Sigmoid colon (tissue), 7 donors: ENCODE measurements around the gene CCDC188. TPM values are rescaled to one million over a fixed set of nuclear protein-coding genes. Genes with fewer than 3 reads are reported as not detected.

Experiments used
- DNase-seq: peaks from one replicate; pipeline ENCODE4 v3.0.0-alpha.2; 2019
- H3K27ac ChIP-seq, 4 donors: fragments of 200-600 bp; sonication (generic); one replicate each; pipeline ENCODE4 v1.5.1; 2016 to 2019; ENCODE audit warnings: mild to moderate bottlenecking in 1 of 4
- H3K27me3 ChIP-seq, 3 donors: fragments of 200-600 bp; sonication (generic); one replicate each; pipeline ENCODE4 v1.5.1; 2019; ENCODE audit warnings: mild to moderate bottlenecking in 1 of 3
- H3K36me3 ChIP-seq, 4 donors: fragments of 200-600 bp; sonication (generic); one replicate each; pipeline ENCODE4 v1.5.1; 2016 to 2019
- H3K4me1 ChIP-seq, 4 donors: fragments of 200-600 bp; sonication (generic); one replicate each; pipeline ENCODE4 v1.5.1; 2017 to 2019
- H3K4me3 ChIP-seq, 4 donors: fragments of 200-600 bp; sonication (generic); one replicate each; pipeline ENCODE4 v1.5.1; 2017 to 2019; ENCODE audit warnings: mild to moderate bottlenecking in 2 of 4, moderate library complexity in 1 of 4
- H3K9me3 ChIP-seq, 4 donors: fragments of 200-600 bp in 3 of 4; sonication (generic) in 3 of 4; one replicate each; pipeline versions ENCODE4 v1.5.1 to v1.6.1; 2013 to 2019
- CTCF ChIP-seq, 4 experiments: fragments of 450-650 bp in 3 of 4; fragments of 200-600 bp in 1 of 4; IDR thresholded peaks; one replicate each; pipeline ENCODE4 v1.5.1; 2016 to 2019; ENCODE audit warnings: antibody characterized with exemption in 4 of 4, mild to moderate bottlenecking in 3 of 4, moderate library complexity in 2 of 4
- EP300 ChIP-seq, 4 donors: sonication (generic); formaldehyde crosslinking; IDR thresholded peaks; one replicate each; pipeline ENCODE4 v1.6.1; 2017; ENCODE audit warnings: antibody characterized with exemption in 4 of 4
- POLR2A ChIP-seq, 2 donors: fragments of 450-650 bp; IDR thresholded peaks; one replicate each; pipeline ENCODE4 v1.6.1; 2016; ENCODE audit warnings: antibody characterized with exemption in 2 of 2, mild to moderate bottlenecking in 2 of 2, moderate library complexity in 2 of 2
- POLR2AphosphoS5 ChIP-seq, 4 donors: sonication (generic); formaldehyde crosslinking; IDR thresholded peaks; one replicate each; pipeline ENCODE4 v1.6.1; 2017; ENCODE audit warnings: antibody characterized with exemption in 4 of 4
- WGBS, 2 donors: extraction: QIAGEN DNeasy Blood & Tissue Kit; methylation state at CpG; one replicate each; pipeline ENCODE4 v1.1.7; 2013; 5-methylcytosine and 5-hydroxymethylcytosine counted together
- intact Hi-C: fragments of 100-400 bp; cut with DNase I; formaldehyde crosslinking; loops from one replicate; pipeline ENCODE4 v1.15.1; 2023
- polyA plus RNA-seq, 3 donors: library from polyadenylated mRNA; stranded (reverse); fragments of 200-250 nt; gene quantifications; one replicate each; pipeline ENCODE4 v1.2.3, GENCODE V29; 2013
- total RNA-seq, 4 donors: library from RNA; depleted of rRNA; stranded (reverse); fragments of >200 nt; gene quantifications; one replicate each; pipeline ENCODE4 v1.1.0, GENCODE V29; 2016
- donor health status: healthy with polysubstance abuse.
- donor health status: Bipolar disorder and iron deficiency.
- donor health status: healthy.

CCDC188 gene
- total and polyA plus RNA-seq, 7 donors = 0.41 to 1.1 TPM; not detected in 5

GRCh38 chr22:20106849-20107237, 44.0 kb downstream of the CCDC188 start:
- H3K36me3 ChIP-seq = peaks cover 42 to 90% (median 52%) of the 10 kb centered on the region in 4 donors
- intact Hi-C loops = no loop called here

GRCh38 chr22:20106205-20106848, 44.5 kb downstream of the CCDC188 start:
- intact Hi-C loops = no loop called here
- Histone ChIP-seq H3K4me3 (no peak overlapping the region), H3K9me3 (no peaks in the 10 kb centered on the region), H3K27me3 (no peaks in the 10 kb centered on the region), H3K4me1 (no peaks in the 10 kb centered on the region), H3K36me3 (peaks cover 42 to 90% (median 54%) of the 10 kb centered on the region in 4 donors), H3K27ac (no peak overlapping the region)
- TF ChIP-seq CTCF (IDR thresholded peaks at IDR 0.05) (no peak), POLR2AphosphoS5 (IDR thresholded peaks at IDR 0.05) (no peak)
- DNase-seq = no peak
- 92 to 93% methylated on average over 20 of the region's 20 CpGs for WGBS, 2 donors

More at GRCh38 chr22:20106849-20107237, 44.0 kb downstream of the CCDC188 start:
- no peaks in the 10 kb centered on the region for H3K9me3 ChIP-seq
- no peak overlapping the region for H3K4me3 ChIP-seq
- no peaks in the 10 kb centered on the region for H3K27me3 ChIP-seq
- TF ChIP-seq EP300 (IDR thresholded peaks at IDR 0.05) = no peak
- no peak for TF ChIP-seq POLR2AphosphoS5 (IDR thresholded peaks at IDR 0.05)
- no peak for TF ChIP-seq CTCF (IDR thresholded peaks at IDR 0.05)
- no peak for TF ChIP-seq POLR2A (IDR thresholded peaks at IDR 0.05)
- H3K27ac ChIP-seq = no peak overlapping the region
- 95 to 96% methylated on average over 10 of the region's 10 CpGs for WGBS, 2 donors
- H3K4me1 ChIP-seq = no peaks in the 10 kb centered on the region
- no peak for DNase-seq

GRCh38 chr22:20105456-20106204, 45.2 kb downstream of the CCDC188 start:
- Histone ChIP-seq H3K9me3 (no peaks in the 10 kb centered on the region), H3K4me3 (no peak overlapping the region), H3K27me3 (no peaks in the 10 kb centered on the region), H3K4me1 (no peaks in the 10 kb centered on the region), H3K36me3 (peaks cover 42 to 90% (median 58%) of the 10 kb centered on the region in 4 donors), H3K27ac (no peak overlapping the region)
- intact Hi-C loops = no loop called here
- TF ChIP-seq EP300 (IDR thresholded peaks at IDR 0.05) (no peak), CTCF (IDR thresholded peaks at IDR 0.05) (no peak), POLR2A (IDR thresholded peaks at IDR 0.05) (no peak), POLR2AphosphoS5 (IDR thresholded peaks at IDR 0.05) (no peak)
- 96 to 97% methylated on average over 7 of the region's 7 CpGs for WGBS, 2 donors
- DNase-seq = no peak

- Histone ChIP-seq H3K9me3 (no peaks in the 10 kb centered on the region), H3K36me3 (peaks cover 30 to 90% (median 54%) of the 10 kb centered on the region in 4 donors)
- 91 to 94% methylated on average over 12 of the region's 12 CpGs for WGBS, 2 donors
These were observed 48.6 kb downstream of the CCDC188 start for GRCh38 chr22:20102203-20102780.

More at GRCh38 chr22:20102203-20102780, 48.6 kb downstream of the CCDC188 start:
- no peaks in the 10 kb centered on the region for H3K4me1 ChIP-seq
- DNase-seq = no peak
- TF ChIP-seq CTCF (IDR thresholded peaks at IDR 0.05) (no peak), POLR2AphosphoS5 (IDR thresholded peaks at IDR 0.05) (no peak), EP300 (IDR thresholded peaks at IDR 0.05) (no peak), POLR2A (IDR thresholded peaks at IDR 0.05) (no peak)
- no peak overlapping the region for H3K4me3 ChIP-seq
- no peaks in the 10 kb centered on the region for H3K27me3 ChIP-seq
- H3K27ac ChIP-seq = no peak overlapping the region
- intact Hi-C loops = no loop called here
